Embryonic facial prominence (tissue), 1 donor: ENCODE results near the gene MT1F.

Experiments used
- DNase-seq: peaks from one replicate; pipeline ENCODE4 v3.0.0-alpha.2; 2016; ENCODE audit errors: extremely low spot score

MT1F gene

GRCh38 chr16:56625943-56626654, 31.7 kb upstream of the MT1F start:
- DNase-seq, result no peak

GRCh38 chr16:56626685-56627084, 31.1 kb upstream of the MT1F start:
- DNase-seq, result no peak

GRCh38 chr16:56628486-56629350, 29.0 kb upstream of the MT1F start:
- DNase-seq, result no peak

GRCh38 chr16:56629531-56629930, 28.2 kb upstream of the MT1F start:
- no peak for DNase-seq

GRCh38 chr16:56630134-56630533, 27.6 kb upstream of the MT1F start:
- no peak for DNase-seq

GRCh38 chr16:56631197-56631596, 26.6 kb upstream of the MT1F start:
- DNase-seq, result no peak

GRCh38 chr16:56631832-56632155, 26.0 kb upstream of the MT1F start:
- DNase-seq, result no peak

- no peak for DNase-seq
These were observed 25.5 kb upstream of the MT1F start, which contains the start of gene MT1M for GRCh38 chr16:56632156-56632847. MT1M (plus strand) TSS chr16:56632659; CDS start chr16:56632732, 73 bp downstream.

- no peak for DNase-seq
These were observed 24.9 kb upstream of the MT1F start for GRCh38 chr16:56632848-56633365.

GRCh38 chr16:56633535-56633934, 24.2 kb upstream of the MT1F start:
- DNase-seq, result no peak

GRCh38 chr16:56634715-56635440, 22.9 kb upstream of the MT1F start:
- no peak for DNase-seq

GRCh38 chr16:56635441-56635967, 22.3 kb upstream of the MT1F start:
- DNase-seq, result no peak

GRCh38 chr16:56636616-56637413, 20.9 kb upstream of the MT1F start:
- DNase-seq, result no peak

GRCh38 chr16:56637814-56638750, 19.7 kb upstream of the MT1F start, which contains the start of gene MT1A:
MT1A (plus strand) TSS chr16:56638666; CDS start chr16:56638739, 73 bp downstream.
- DNase-seq, result no peak

- DNase-seq, result no peak
These were observed 18.7 kb upstream of the MT1F start for GRCh38 chr16:56639045-56639444.

- DNase-seq, result no peak
These were observed 17.7 kb upstream of the MT1F start for GRCh38 chr16:56640076-56640475.

- no peak for DNase-seq
These were observed 16.6 kb upstream of the MT1F start for GRCh38 chr16:56641166-56641565.

GRCh38 chr16:56643080-56643778, 14.5 kb upstream of the MT1F start:
- DNase-seq, result no peak

- DNase-seq, result no peak
These were observed 13.9 kb upstream of the MT1F start for GRCh38 chr16:56643833-56644232.
